Activated naive CD4-positive, alpha-beta T cell treated with anti-CD3 and anti-CD28 coated beads for 36 hours (primary cell): ENCODE measurements around the gene CBARP. TPM values are rescaled to one million over a fixed set of nuclear protein-coding genes. Genes with fewer than 3 reads are reported as not detected.

Source experiments
- CTCF ChIA-PET: fragments of 350-600 bp; sonication (Branson Sonifier 250); formaldehyde crosslinking; loops from one replicate; lab custom pipeline; 2021; ENCODE audit warnings: antibody characterized with exemption; lab: Charles Lee
- DNase-seq: peaks from one replicate; pipeline ENCODE4 v3.0.0-alpha.2; 2020
- H3K27ac Mint-ChIP-seq: one replicate; pipeline ENCODE4 v1.8.0; 2021; ENCODE audit warnings: mild to moderate bottlenecking, mixed read lengths
- H3K27me3 Mint-ChIP-seq: one replicate; pipeline ENCODE4 v1.8.0; 2021; ENCODE audit warnings: low read depth, mixed read lengths
- H3K36me3 Mint-ChIP-seq: one replicate; pipeline ENCODE4 v1.8.0; 2021; ENCODE audit warnings: low read depth, mixed read lengths
- H3K4me1 Mint-ChIP-seq: one replicate; pipeline ENCODE4 v1.8.0; 2021; ENCODE audit warnings: low read depth, mixed read lengths
- H3K4me3 Mint-ChIP-seq: one replicate; pipeline ENCODE4 v1.8.0; 2021; ENCODE audit warnings: mild to moderate bottlenecking, moderate library complexity, mixed read lengths
- H3K9me3 Mint-ChIP-seq: one replicate; pipeline ENCODE4 v1.8.0; 2021; ENCODE audit warnings: mixed read lengths
- intact Hi-C: fragments of 100-400 bp; cut with micrococcal nuclease; formaldehyde crosslinking; loops from one replicate; pipeline ENCODE4 v1.15.1; 2023
- total RNA-seq, 2 experiments: library from RNA; stranded (reverse); gene quantifications; one replicate each; pipeline ENCODE4 v1.2.3, GENCODE V29; 2021

CBARP gene
- total RNA-seq: 1 to 10 TPM in 1 of 2 experiments, under 1 TPM in 1; 0.77 to 1.1 TPM

- Mint-ChIP-seq H3K4me3 (peak within 1 kb of the TSS; percentile 68), H3K36me3 (no peaks in the 10 kb centered on the region), H3K4me1 (peaks cover 28% of the 10 kb centered on the region), H3K9me3 (no peaks in the 10 kb centered on the region), H3K27ac (no peak within 1 kb of the TSS), H3K27me3 (peaks cover 10% of the 10 kb centered on the region)
- intact Hi-C loops: no loop called here
- CTCF ChIA-PET: interaction anchor here (0.6 to 1.1 kb wide), 3 partner anchors 23 to 46 kb away, joined by 3 read pairs; no protein-coding TSS in a partner anchor
- DNase-seq: no peak
Measured at GRCh38 chr19:1237754-1238368, at the start of gene CBARP. TSS of gene CBARP (minus strand) at chr19:1238005. CDS start at chr19:1236100, 1,905 bp downstream.

- H3K4me1 Mint-ChIP-seq: peaks cover 4% of the 10 kb centered on the region
- H3K27me3 Mint-ChIP-seq: peaks cover 28% of the 10 kb centered on the region
- H3K4me3 Mint-ChIP-seq: peak overlapping the region; percentile 38
- no peak for DNase-seq
- CTCF ChIA-PET: no interaction called here
- H3K27ac Mint-ChIP-seq: no peak overlapping the region
- no peaks in the 10 kb centered on the region for H3K9me3 Mint-ChIP-seq
- H3K36me3 Mint-ChIP-seq: no peaks in the 10 kb centered on the region
- intact Hi-C loops: no loop called here
Measured at GRCh38 chr19:1286487-1287353, 48.9 kb upstream of the CBARP start.

GRCh38 chr19:1285737-1286360 lies 48.0 kb upstream of the CBARP start, which contains the start of gene EFNA2:
TSS of gene EFNA2 (plus strand) at chr19:1285873. CDS start at chr19:1286169, 296 bp downstream.
- Mint-ChIP-seq H3K9me3 (no peaks in the 10 kb centered on the region), H3K27me3 (peaks cover 28% of the 10 kb centered on the region), H3K36me3 (no peaks in the 10 kb centered on the region), H3K4me1 (peaks cover 4% of the 10 kb centered on the region), H3K4me3 (peak within 1 kb of the TSS; percentile 38), H3K27ac (no peak within 1 kb of the TSS)
- CTCF ChIA-PET: no interaction called here
- DNase-seq: no peak
- intact Hi-C loops: no loop called here

GRCh38 chr19:1284979-1285736 lies 47.4 kb upstream of the CBARP start:
- CTCF ChIA-PET: no interaction called here
- Mint-ChIP-seq H3K4me1 (peaks cover 6% of the 10 kb centered on the region), H3K36me3 (peaks cover 2% of the 10 kb centered on the region), H3K27ac (no peak overlapping the region), H3K27me3 (peaks cover 28% of the 10 kb centered on the region), H3K4me3 (no peak overlapping the region), H3K9me3 (no peaks in the 10 kb centered on the region)
- no peak for DNase-seq
- intact Hi-C loops: no loop called here

GRCh38 chr19:1284293-1284978 lies 46.6 kb upstream of the CBARP start:
- intact Hi-C loops: no loop called here
- CTCF ChIA-PET: no interaction called here
- H3K4me3 Mint-ChIP-seq: no peak overlapping the region

GRCh38 chr19:1283917-1284292 lies 46.1 kb upstream of the CBARP start:
- H3K27me3 Mint-ChIP-seq: peaks cover 24% of the 10 kb centered on the region
- H3K4me1 Mint-ChIP-seq: peaks cover 10% of the 10 kb centered on the region
- CTCF ChIA-PET: no interaction called here
- no peak overlapping the region for H3K27ac Mint-ChIP-seq
- no peak overlapping the region for H3K4me3 Mint-ChIP-seq
- intact Hi-C loops: no loop called here
- H3K36me3 Mint-ChIP-seq: peaks cover 10% of the 10 kb centered on the region
- DNase-seq: no peak
- H3K9me3 Mint-ChIP-seq: no peaks in the 10 kb centered on the region

More at GRCh38 chr19:1284293-1284978, 46.6 kb upstream of the CBARP start:
- H3K36me3 Mint-ChIP-seq: peaks cover 6% of the 10 kb centered on the region
- peaks cover 10% of the 10 kb centered on the region for H3K4me1 Mint-ChIP-seq
- no peaks in the 10 kb centered on the region for H3K9me3 Mint-ChIP-seq
- H3K27ac Mint-ChIP-seq: no peak overlapping the region
- peaks cover 28% of the 10 kb centered on the region for H3K27me3 Mint-ChIP-seq
- DNase-seq: no peak

GRCh38 chr19:1283207-1283916 lies 45.6 kb upstream of the CBARP start:
- Mint-ChIP-seq H3K4me3 (no peak overlapping the region), H3K27ac (no peak overlapping the region)
- CTCF ChIA-PET: interaction anchor here (0.6 kb wide), 1 partner anchor 92 kb away, joined by 7 read pairs; no protein-coding TSS in a partner anchor

GRCh38 chr19:1282588-1283206 lies 44.9 kb upstream of the CBARP start:
- Mint-ChIP-seq H3K27ac (no peak overlapping the region), H3K36me3 (peaks cover 18% of the 10 kb centered on the region), H3K4me3 (no peak overlapping the region), H3K4me1 (peaks cover 15% of the 10 kb centered on the region), H3K9me3 (no peaks in the 10 kb centered on the region), H3K27me3 (peaks cover 18% of the 10 kb centered on the region)
- no peak for DNase-seq
- CTCF ChIA-PET: no interaction called here
- intact Hi-C loops: no loop called here

More at GRCh38 chr19:1283207-1283916, 45.6 kb upstream of the CBARP start:
- DNase-seq: no peak
- Mint-ChIP-seq H3K9me3 (no peaks in the 10 kb centered on the region), H3K4me1 (peaks cover 10% of the 10 kb centered on the region), H3K27me3 (peaks cover 23% of the 10 kb centered on the region), H3K36me3 (peaks cover 13% of the 10 kb centered on the region)
- intact Hi-C loops: no loop called here

- Mint-ChIP-seq H3K4me3 (no peak overlapping the region), H3K9me3 (no peaks in the 10 kb centered on the region), H3K27ac (no peak overlapping the region), H3K36me3 (peaks cover 21% of the 10 kb centered on the region), H3K4me1 (peaks cover 21% of the 10 kb centered on the region), H3K27me3 (peaks cover 17% of the 10 kb centered on the region)
- CTCF ChIA-PET: no interaction called here
- intact Hi-C loops: no loop called here
- DNase-seq: no peak
Measured at GRCh38 chr19:1281569-1282287, 43.9 kb upstream of the CBARP start.
